NT2/D1 (cell line): Measurements from ENCODE around the gene SORBS1.

Experiments
- DNase-seq: peaks from one replicate; pipeline ENCODE4 v3.0.0-alpha.2; 2011; ENCODE audit warnings: low read depth, low spot score
- H3K27me3 ChIP-seq: 2 replicates; pipeline ENCODE4 v1.6.0; 2011; ENCODE audit warnings: mild to moderate bottlenecking; ENCODE audit not compliant: insufficient read length, insufficient read depth
- H3K36me3 ChIP-seq: 2 replicates; pipeline ENCODE4 v1.6.1; 2011; ENCODE audit warnings: mild to moderate bottlenecking, low read length, mixed read lengths; ENCODE audit not compliant: insufficient read depth, insufficient read length
- H3K4me1 ChIP-seq: 2 replicates; pipeline ENCODE4 v1.5.1; 2011; ENCODE audit not compliant: insufficient read depth, insufficient read length
- H3K4me3 ChIP-seq: 2 replicates; pipeline ENCODE4 v1.5.1; 2011; ENCODE audit warnings: low read depth; ENCODE audit not compliant: insufficient read length
- H3K9ac ChIP-seq: 2 replicates; pipeline ENCODE4 v1.6.0; 2011; ENCODE audit warnings: low read depth; ENCODE audit not compliant: insufficient read length
- H3K9me3 ChIP-seq: 2 replicates; pipeline ENCODE4 v1.5.1; 2011; ENCODE audit warnings: mild to moderate bottlenecking, low read length; ENCODE audit not compliant: insufficient read depth
- SUZ12 ChIP-seq: IDR thresholded peaks from 2 replicates; pipeline ENCODE4 v1.6.1; 2011; ENCODE audit not compliant: insufficient read length, insufficient read depth; ENCODE audit errors: extremely low read depth
- YY1 ChIP-seq: IDR thresholded peaks from 2 replicates; pipeline ENCODE4 v1.6.1; 2011; ENCODE audit not compliant: insufficient read length, insufficient read depth
- ZNF274 ChIP-seq: IDR thresholded peaks from 2 replicates; pipeline ENCODE4 v1.6.1; 2011; ENCODE audit warnings: mild to moderate bottlenecking, low read depth, low read length

Gene SORBS1

DNA sequence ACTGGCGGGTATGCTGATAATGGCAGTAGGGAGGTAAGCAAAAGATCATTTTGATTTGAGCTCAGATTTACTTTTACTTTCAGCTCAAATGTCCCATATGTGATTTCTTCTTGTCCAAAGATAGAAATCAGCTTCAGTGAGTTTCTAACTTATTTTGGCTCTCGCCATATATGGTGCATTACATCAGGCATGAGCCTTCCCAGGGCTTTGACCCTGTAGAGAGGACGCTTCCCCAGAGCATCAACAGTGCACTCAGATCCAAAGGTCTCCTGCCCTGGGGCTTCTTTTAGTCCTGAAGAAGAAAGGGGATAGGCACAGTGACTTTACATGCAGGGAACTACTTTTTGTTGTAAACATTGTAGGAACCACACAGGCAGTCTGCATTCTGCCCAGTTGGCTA lies 141.8 kb downstream of the SORBS1 start:
- no peak for DNase-seq
- Histone ChIP-seq H3K36me3 (no peaks in the 10 kb centered on the region), H3K9me3 (no peaks in the 10 kb centered on the region), H3K4me3 (no peak overlapping the region), H3K4me1 (no peaks in the 10 kb centered on the region), H3K27me3 (no peaks in the 10 kb centered on the region), H3K9ac (no peak overlapping the region)
- no peak for TF ChIP-seq YY1
- no peak for TF ChIP-seq SUZ12
- no peak for TF ChIP-seq ZNF274

- Histone ChIP-seq H3K36me3 (no peaks in the 10 kb centered on the region), H3K4me3 (no peak overlapping the region), H3K27me3 (no peaks in the 10 kb centered on the region), H3K4me1 (no peaks in the 10 kb centered on the region), H3K9ac (no peak overlapping the region), H3K9me3 (no peaks in the 10 kb centered on the region)
- no peak for DNase-seq
- TF ChIP-seq ZNF274 = no peak
- no peak for TF ChIP-seq YY1
Observed at GRCh38 chr10:95416973-95417372, 144.2 kb downstream of the SORBS1 start.

DNA sequence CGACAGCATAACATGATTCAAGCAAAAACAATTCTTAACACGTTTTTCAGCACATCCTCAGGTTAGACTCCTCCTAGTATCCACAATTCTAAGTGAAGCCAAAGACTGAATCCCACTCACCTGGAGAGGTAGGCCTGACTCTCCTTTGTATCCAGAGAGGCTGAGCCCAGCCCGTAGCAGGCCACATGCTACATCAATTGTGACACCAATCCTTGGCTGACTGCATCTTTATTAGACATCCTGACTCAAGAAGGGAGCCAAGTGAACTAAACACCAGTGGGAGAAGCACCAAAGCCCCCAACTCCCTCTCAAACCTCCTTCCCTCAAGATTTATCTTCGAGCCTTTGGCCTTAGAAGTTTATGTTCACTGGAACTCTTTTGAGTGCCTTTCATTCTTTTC lies 144.9 kb downstream of the SORBS1 start:
- H3K36me3 ChIP-seq = no peaks in the 10 kb centered on the region
- DNase-seq = no peak
- H3K4me1 ChIP-seq = no peaks in the 10 kb centered on the region
- H3K9ac ChIP-seq = no peak overlapping the region
- TF ChIP-seq ZNF274 = no peak
- no peak for TF ChIP-seq SUZ12
- no peak for TF ChIP-seq YY1
- H3K9me3 ChIP-seq = no peaks in the 10 kb centered on the region
- H3K4me3 ChIP-seq = no peak overlapping the region
- H3K27me3 ChIP-seq = no peaks in the 10 kb centered on the region

GRCh38 chr10:95415621-95416031 lies 145.5 kb downstream of the SORBS1 start:
- TF ChIP-seq SUZ12 = no peak
- TF ChIP-seq ZNF274 = no peak
- no peak for TF ChIP-seq YY1
- H3K9ac ChIP-seq = no peak overlapping the region
- no peaks in the 10 kb centered on the region for H3K27me3 ChIP-seq
- DNase-seq = no peak
- no peaks in the 10 kb centered on the region for H3K9me3 ChIP-seq
- no peaks in the 10 kb centered on the region for H3K36me3 ChIP-seq
- H3K4me3 ChIP-seq = no peak overlapping the region
- H3K4me1 ChIP-seq = no peaks in the 10 kb centered on the region

DNA sequence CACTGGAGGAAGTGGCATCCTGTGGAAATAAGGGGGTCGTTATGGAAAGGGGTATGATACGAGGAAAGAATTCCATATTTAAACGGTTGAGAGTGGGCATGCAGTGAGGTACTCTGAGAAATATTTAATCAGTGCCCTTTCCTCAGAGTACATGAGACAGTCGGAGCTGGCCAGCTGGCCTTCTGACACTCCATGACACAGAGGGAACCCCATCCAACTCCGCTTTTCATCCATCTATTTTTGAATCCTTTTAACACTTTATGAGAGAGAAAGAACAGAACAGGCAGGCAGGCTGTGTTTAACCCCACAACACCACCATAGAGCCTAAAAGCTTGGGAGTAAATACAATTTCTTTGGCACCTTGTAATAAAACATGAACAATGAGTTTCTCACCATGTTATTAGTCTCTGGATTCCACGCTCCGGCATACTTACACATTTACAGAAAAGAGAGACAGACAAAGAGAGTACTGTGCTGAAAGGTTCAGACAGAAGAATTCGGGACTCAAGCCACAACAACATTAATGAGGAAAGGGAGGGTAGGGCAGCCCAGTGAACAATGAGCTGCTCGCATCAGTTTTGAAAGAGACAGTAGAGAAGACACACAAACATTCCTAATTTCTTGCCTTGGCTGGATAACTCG lies 146.2 kb downstream of the SORBS1 start:
- TF ChIP-seq YY1 = no peak
- TF ChIP-seq SUZ12 = no peak
- no peak for TF ChIP-seq ZNF274
- Histone ChIP-seq H3K9ac (no peak overlapping the region), H3K4me3 (no peak overlapping the region), H3K9me3 (no peaks in the 10 kb centered on the region), H3K27me3 (no peaks in the 10 kb centered on the region), H3K36me3 (no peaks in the 10 kb centered on the region), H3K4me1 (no peaks in the 10 kb centered on the region)
- no peak for DNase-seq

GRCh38 chr10:95414016-95414830 lies 146.9 kb downstream of the SORBS1 start:
- TF ChIP-seq ZNF274 (no peak), SUZ12 (no peak), YY1 (no peak)
- Histone ChIP-seq H3K4me1 (no peaks in the 10 kb centered on the region), H3K9ac (no peak overlapping the region), H3K27me3 (no peaks in the 10 kb centered on the region), H3K4me3 (no peak overlapping the region), H3K9me3 (no peaks in the 10 kb centered on the region), H3K36me3 (no peaks in the 10 kb centered on the region)
- no peak for DNase-seq

DNA sequence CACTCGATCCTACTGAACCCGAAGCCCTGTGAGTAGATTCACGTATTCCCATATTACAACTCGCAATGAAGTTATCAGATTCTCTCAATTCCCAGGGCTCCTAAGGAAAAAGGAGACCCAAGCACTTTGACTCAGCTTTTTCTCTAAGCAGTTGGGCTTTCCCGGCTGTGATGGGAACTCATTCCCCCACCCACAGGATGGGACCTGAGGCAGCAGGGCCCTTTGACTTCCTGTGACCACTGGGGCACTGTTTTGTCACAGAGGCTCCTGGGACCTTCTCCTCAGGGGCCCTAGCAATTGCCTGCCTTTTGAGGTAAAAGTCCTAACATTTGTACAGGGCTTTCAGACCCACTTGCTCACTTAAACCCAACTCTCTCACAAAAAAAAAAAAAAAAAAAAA lies 147.6 kb downstream of the SORBS1 start:
- no peaks in the 10 kb centered on the region for H3K4me1 ChIP-seq
- no peak for DNase-seq
- no peaks in the 10 kb centered on the region for H3K36me3 ChIP-seq
- no peaks in the 10 kb centered on the region for H3K27me3 ChIP-seq
- TF ChIP-seq SUZ12 (no peak), YY1 (no peak), ZNF274 (no peak)
- no peaks in the 10 kb centered on the region for H3K9me3 ChIP-seq
- H3K9ac ChIP-seq = no peak overlapping the region
- H3K4me3 ChIP-seq = no peak overlapping the region
